PC-9 (cell line): ENCODE measurements around the gene S100A5.
"Not testable (repeated sequence)": the region's sequence is repeated elsewhere in the genome, so short reads cannot be mapped to it uniquely, and the experiment has no call there.

Experiments used
- CTCF ChIP-seq: fragments of 200-600 bp; sonication (generic); conservative IDR thresholded peaks from 2 replicates; pipeline ENCODE4 v1.6.1; 2017; ENCODE audit warnings: mixed run types, antibody characterized with exemption, mild to moderate bottlenecking, moderate library complexity
- EZH2 ChIP-seq: fragments of 200-600 bp; sonication (generic); IDR thresholded peaks from 2 replicates; pipeline ENCODE4 v1.8.0; 2017; ENCODE audit warnings: antibody characterized with exemption, low read depth

GRCh38 chr1:153522353-153523048 lies 18.2 kb downstream of the S100A5 start:
- TF ChIP-seq EZH2, CTCF: not testable (repeated sequence)
